Mesenchymal stem cell (in vitro differentiated cells and primary cell): ENCODE measurements around the gene PRICKLE2.

Source experiments
- DNase-seq: peaks from one replicate; pipeline ENCODE4 v3.0.0-alpha.2; 2013
- H2AFZ ChIP-seq: one replicate; pipeline ENCODE4 v1.6.1; 2013; ENCODE audit warnings: low read depth, mild to moderate bottlenecking, control low read depth, inconsistent platforms, low read length, moderate library complexity
- H2AK5ac ChIP-seq: 2 replicates; pipeline ENCODE4 v1.6.1; 2013; ENCODE audit warnings: low read length, moderate library complexity, mild to moderate bottlenecking, inconsistent platforms; ENCODE audit not compliant: severe bottlenecking
- H2BK120ac ChIP-seq: one replicate; pipeline ENCODE4 v1.6.1; 2013; ENCODE audit warnings: low read depth, mild to moderate bottlenecking, inconsistent platforms, low read length, moderate library complexity
- H2BK12ac ChIP-seq, 2 experiments: one replicate each; pipeline ENCODE4 v1.6.1; 2013; ENCODE audit warnings: inconsistent platforms in 2 of 2, low read length in 2 of 2, mild to moderate bottlenecking in 2 of 2, moderate library complexity in 2 of 2, control low read depth in 1 of 2
- H2BK15ac ChIP-seq: one replicate; pipeline ENCODE4 v1.6.1; 2013; ENCODE audit warnings: mild to moderate bottlenecking, low read depth, inconsistent platforms; ENCODE audit not compliant: poor library complexity, severe bottlenecking
- H2BK5ac ChIP-seq: 2 replicates; pipeline ENCODE4 v1.6.1; 2013; ENCODE audit warnings: low read depth, mild to moderate bottlenecking, low read length, control low read depth, inconsistent platforms; ENCODE audit not compliant: poor library complexity, severe bottlenecking
- H3K14ac ChIP-seq, 2 experiments: one replicate each; pipeline ENCODE4 v1.6.1; 2013; ENCODE audit warnings: inconsistent platforms in 2 of 2, low read length in 2 of 2, control low read depth in 1 of 2, mild to moderate bottlenecking in 1 of 2, moderate library complexity in 1 of 2
- H3K18ac ChIP-seq, 2 experiments: one replicate each; pipeline ENCODE4 v1.6.1; 2013; ENCODE audit warnings: inconsistent platforms in 2 of 2, low read length in 2 of 2, control low read depth in 1 of 2, low read depth in 1 of 2, mild to moderate bottlenecking in 1 of 2
- H3K23ac ChIP-seq, 2 experiments: one replicate each; pipeline ENCODE4 v1.6.1; 2013; ENCODE audit warnings: inconsistent platforms in 2 of 2, low read length in 2 of 2, mild to moderate bottlenecking in 2 of 2, moderate library complexity in 2 of 2, control low read depth in 1 of 2
- H3K27ac ChIP-seq: 2 replicates; pipeline ENCODE4 v1.5.1; 2013; ENCODE audit warnings: mild to moderate bottlenecking, moderate library complexity, low read length, control low read depth, inconsistent platforms; ENCODE audit not compliant: poor library complexity, severe bottlenecking
- H3K27me3 ChIP-seq, 2 experiments: 2 replicates each; pipeline versions ENCODE4 v1.6.1 to v1.7.0; 2013; ENCODE audit warnings: low read length in 2 of 2, mild to moderate bottlenecking in 2 of 2, moderate library complexity in 2 of 2, control low read depth in 1 of 2, inconsistent platforms in 1 of 2; ENCODE audit not compliant: control insufficient read depth in 1 of 2, insufficient read depth in 1 of 2
- H3K36me3 ChIP-seq, 2 experiments: 2 replicates each; pipeline versions ENCODE4 v1.6.1 to v1.7.0; 2013; ENCODE audit warnings: low read length in 2 of 2, control low read depth in 1 of 2, inconsistent platforms in 1 of 2, low read depth in 1 of 2, mild to moderate bottlenecking in 1 of 2; ENCODE audit not compliant: insufficient read depth in 2 of 2, control insufficient read depth in 1 of 2
- H3K4ac ChIP-seq, 2 experiments: one replicate each; pipeline ENCODE4 v1.6.1; 2013; ENCODE audit warnings: inconsistent platforms in 2 of 2, low read length in 2 of 2, mild to moderate bottlenecking in 2 of 2, moderate library complexity in 2 of 2, control low read depth in 1 of 2, low read depth in 1 of 2
- H3K4me1 ChIP-seq: 2 replicates; pipeline ENCODE4 v1.6.1; 2013; ENCODE audit warnings: low read depth, low read length, control low read depth; ENCODE audit not compliant: control insufficient read depth, insufficient read depth
- H3K4me2 ChIP-seq: 2 replicates; pipeline ENCODE4 v1.6.1; 2013; ENCODE audit warnings: low read length, mild to moderate bottlenecking, inconsistent platforms; ENCODE audit not compliant: poor library complexity, severe bottlenecking
- H3K4me3 ChIP-seq, 2 experiments: 2 replicates each; pipeline versions ENCODE4 v1.5.1 to v1.7.0; 2013; ENCODE audit warnings: low read length in 2 of 2, mild to moderate bottlenecking in 2 of 2, control low read depth in 1 of 2, low read depth in 1 of 2; ENCODE audit not compliant: insufficient read depth in 1 of 2
- H3K79me1 ChIP-seq: replicated peaks from 2 replicates; pipeline ENCODE4 v1.6.1; 2013; ENCODE audit warnings: mild to moderate bottlenecking, control low read depth, low read length, inconsistent platforms; ENCODE audit not compliant: poor library complexity, severe bottlenecking
- H3K9ac ChIP-seq: 2 replicates; pipeline ENCODE4 v1.7.0; 2013; ENCODE audit warnings: mild to moderate bottlenecking, low read length, moderate library complexity
- H3K9me3 ChIP-seq: 2 replicates; pipeline ENCODE4 v1.7.0; 2013; ENCODE audit warnings: mild to moderate bottlenecking, low read length; ENCODE audit not compliant: control insufficient read depth
- H4K8ac ChIP-seq: one replicate; pipeline ENCODE4 v1.6.1; 2013; ENCODE audit warnings: inconsistent platforms, mild to moderate bottlenecking, low read length, moderate library complexity
- H4K91ac ChIP-seq: one replicate; pipeline ENCODE4 v1.6.1; 2013; ENCODE audit warnings: mild to moderate bottlenecking, low read length, inconsistent platforms
- WGBS: methylation state at CpG from one replicate; pipeline ENCODE4 v1.1.7; 2013; ENCODE audit warnings: mixed read lengths; 5-methylcytosine and 5-hydroxymethylcytosine counted together

The PRICKLE2 gene

GRCh38 chr3:64049832-64050231 is 175.4 kb downstream of the PRICKLE2 start:
- Histone ChIP-seq H3K4me3 (no peak overlapping the region), H3K79me1 (no peaks in the 10 kb centered on the region), H4K8ac (no peak overlapping the region), H3K23ac (no peak overlapping the region), H2BK15ac (no peak overlapping the region), H4K91ac (no peak overlapping the region), H2BK120ac (no peak overlapping the region), H3K9me3 (no peaks in the 10 kb centered on the region), H2AFZ (no peak overlapping the region), H3K27ac (no peak overlapping the region), H3K14ac (no peak overlapping the region), H2BK5ac (no peak overlapping the region), H3K4ac (no peak overlapping the region), H2BK12ac (no peak overlapping the region), H3K9ac (no peak overlapping the region), H3K36me3 (no peaks in the 10 kb centered on the region), H3K4me1 (no peaks in the 10 kb centered on the region), H3K27me3 (peaks cover 0 to 9% of the 10 kb centered on the region in 2 experiments), H3K4me2 (no peak overlapping the region), H3K18ac (no peak overlapping the region), H2AK5ac (no peak overlapping the region)
- DNase-seq = no peak
- WGBS = 70% methylated on average over 4 of the region's 4 CpGs

GRCh38 chr3:64049136-64049535 is 176.1 kb downstream of the PRICKLE2 start:
- Histone ChIP-seq H3K27me3 (peaks cover 0 to 9% of the 10 kb centered on the region in 2 experiments), H4K91ac (no peak overlapping the region), H3K4me3 (no peak overlapping the region), H3K79me1 (no peaks in the 10 kb centered on the region), H3K27ac (no peak overlapping the region), H3K4me2 (no peak overlapping the region), H3K23ac (no peak overlapping the region), H2BK5ac (no peak overlapping the region), H3K4ac (no peak overlapping the region), H2AK5ac (no peak overlapping the region), H3K9ac (no peak overlapping the region), H2BK15ac (no peak overlapping the region), H2BK12ac (no peak overlapping the region), H2AFZ (peak overlapping the region; percentile 5), H3K18ac (no peak overlapping the region), H3K36me3 (no peaks in the 10 kb centered on the region), H3K9me3 (no peaks in the 10 kb centered on the region), H3K14ac (no peak overlapping the region), H4K8ac (no peak overlapping the region), H2BK120ac (no peak overlapping the region), H3K4me1 (no peaks in the 10 kb centered on the region)
- peak; percentile 50 for DNase-seq
- 78% methylated on average over 3 of the region's 3 CpGs for WGBS

- Histone ChIP-seq H2AK5ac (no peak overlapping the region), H3K4ac (no peak overlapping the region), H3K18ac (no peak overlapping the region), H3K79me1 (no peaks in the 10 kb centered on the region), H3K4me3 (no peak overlapping the region), H2BK12ac (no peak overlapping the region), H4K8ac (peak overlapping the region; percentile 5), H2BK120ac (no peak overlapping the region), H2BK15ac (no peak overlapping the region), H3K9me3 (no peaks in the 10 kb centered on the region), H3K27ac (no peak overlapping the region), H3K9ac (no peak overlapping the region), H2BK5ac (no peak overlapping the region), H3K27me3 (peaks cover 0 to 9% of the 10 kb centered on the region in 2 experiments), H3K14ac (no peak overlapping the region), H4K91ac (no peak overlapping the region), H3K36me3 (no peaks in the 10 kb centered on the region), H3K4me1 (no peaks in the 10 kb centered on the region), H2AFZ (peak overlapping the region; percentile 5), H3K4me2 (no peak overlapping the region), H3K23ac (no peak overlapping the region)
- 63% methylated on average over 3 of the region's 3 CpGs for WGBS
- no peak for DNase-seq
Measured at GRCh38 chr3:64048631-64049061, 176.6 kb downstream of the PRICKLE2 start.

DNA sequence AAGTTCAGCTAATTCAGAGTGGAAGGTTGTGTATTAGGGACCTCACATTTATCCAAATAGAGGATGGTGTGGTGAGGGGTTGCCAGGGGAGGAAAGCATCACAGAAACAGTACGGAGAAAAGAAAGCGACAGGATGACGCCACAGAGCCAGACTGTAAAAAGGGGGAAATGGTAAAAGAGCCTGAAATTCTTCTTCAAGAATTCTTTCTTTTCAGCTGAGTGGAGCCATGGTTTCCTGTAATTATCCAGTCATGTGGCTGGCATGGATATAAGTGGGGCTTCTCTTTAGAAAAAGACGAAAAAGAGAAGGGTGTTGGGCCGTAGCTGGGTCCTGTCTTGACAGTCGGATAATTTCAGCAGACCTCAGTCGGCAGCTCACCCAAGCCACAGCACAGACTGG is 177.5 kb downstream of the PRICKLE2 start:
- H3K4me1 ChIP-seq = no peaks in the 10 kb centered on the region
- H3K14ac ChIP-seq = no peak overlapping the region
- H3K4ac ChIP-seq = no peak overlapping the region
- H3K18ac ChIP-seq = no peak overlapping the region
- H2BK12ac ChIP-seq = no peak overlapping the region
- H3K9me3 ChIP-seq = no peaks in the 10 kb centered on the region
- H3K27ac ChIP-seq = no peak overlapping the region
- H3K27me3 ChIP-seq = peaks cover 0 to 9% of the 10 kb centered on the region in 2 experiments
- no peak for DNase-seq
- no peak overlapping the region for H3K4me3 ChIP-seq
- H3K79me1 ChIP-seq = no peaks in the 10 kb centered on the region
- no peak overlapping the region for H3K23ac ChIP-seq
- no peak overlapping the region for H2BK5ac ChIP-seq
- H3K9ac ChIP-seq = no peak overlapping the region
- no peak overlapping the region for H4K91ac ChIP-seq
- no peak overlapping the region for H2BK15ac ChIP-seq
- H2AK5ac ChIP-seq = no peak overlapping the region
- no peak overlapping the region for H2BK120ac ChIP-seq
- no peak overlapping the region for H3K4me2 ChIP-seq
- H3K36me3 ChIP-seq = no peaks in the 10 kb centered on the region
- no peak overlapping the region for H2AFZ ChIP-seq
- WGBS = 84% methylated on average over 7 of the region's 7 CpGs
- no peak overlapping the region for H4K8ac ChIP-seq
